DOHH2 (cell line): ENCODE results near the gene CLIC5.

ENCODE experiments used
- H3F3A ChIP-seq: fragments of 200-600 bp; sonication (generic), shearing (Covaris generic); 2 replicates; pipeline ENCODE4 v1.6.0; 2016; ENCODE audit warnings: antibody characterized with exemption, mild to moderate bottlenecking; ENCODE audit not compliant: control insufficient read depth, insufficient read depth
- H3K27ac ChIP-seq: fragments of 200-600 bp; sonication (generic); 2 replicates; pipeline ENCODE4 v1.5.1; 2014; ENCODE audit warnings: low read depth, mild to moderate bottlenecking, low read length, moderate library complexity
- H3K27me3 ChIP-seq: fragments of 200-600 bp; sonication (generic); 2 replicates; pipeline ENCODE4 v1.6.1; 2014; ENCODE audit warnings: mild to moderate bottlenecking, low read length, mixed read lengths; ENCODE audit not compliant: control insufficient read depth
- H3K36me3 ChIP-seq: fragments of 200-600 bp; sonication (generic); 2 replicates; pipeline ENCODE4 v1.6.1; 2014; ENCODE audit warnings: mild to moderate bottlenecking, low read length, moderate library complexity, mixed read lengths; ENCODE audit not compliant: control insufficient read depth
- H3K4me1 ChIP-seq: fragments of 200-600 bp; sonication (generic); 2 replicates; pipeline ENCODE4 v1.6.1; 2014; ENCODE audit warnings: mild to moderate bottlenecking, low read length, mixed read lengths; ENCODE audit not compliant: control insufficient read depth
- H3K4me2 ChIP-seq: fragments of 200-600 bp; sonication (generic); 2 replicates; pipeline ENCODE4 v1.6.0; 2014; ENCODE audit warnings: mild to moderate bottlenecking, low read length, moderate library complexity
- H3K4me3 ChIP-seq: fragments of 200-600 bp; sonication (generic); 2 replicates; pipeline ENCODE4 v1.5.1; 2014; ENCODE audit warnings: mild to moderate bottlenecking, low read length, mixed read lengths
- H3K79me2 ChIP-seq: fragments of 200-600 bp; sonication (generic); 2 replicates; pipeline ENCODE4 v1.6.1; 2014; ENCODE audit warnings: mild to moderate bottlenecking, low read length, mixed read lengths; ENCODE audit not compliant: control insufficient read depth
- H3K9me2 ChIP-seq: fragments of 200-600 bp; sonication (generic); replicated peaks from 2 replicates; pipeline ENCODE4 v1.6.1; 2014; ENCODE audit warnings: mild to moderate bottlenecking, low read length, mixed read lengths; ENCODE audit not compliant: control insufficient read depth
- H3K9me3 ChIP-seq: fragments of 200-600 bp; sonication (generic); 2 replicates; pipeline ENCODE4 v1.6.1; 2014; ENCODE audit warnings: antibody characterized with exemption, low read length, mixed read lengths; ENCODE audit not compliant: control insufficient read depth, insufficient read depth
- H4K20me1 ChIP-seq: fragments of 200-600 bp; sonication (generic); 2 replicates; pipeline ENCODE4 v1.6.0; 2014; ENCODE audit warnings: low read depth, mild to moderate bottlenecking, antibody characterized with exemption, low read length, moderate library complexity; ENCODE audit not compliant: control insufficient read depth, insufficient read depth
- EZH2phosphoT487 ChIP-seq: fragments of 200-600 bp; sonication (generic); IDR thresholded peaks from 2 replicates; pipeline ENCODE4 v1.6.1; 2017; ENCODE audit warnings: borderline replicate concordance, mild to moderate bottlenecking, antibody characterized with exemption, low read length, moderate library complexity, mixed read lengths
- TF ChIP-seq, protein P1 (sequence below): fragments of 200-600 bp; sonication (generic); IDR thresholded peaks from one replicate; pipeline ENCODE4 v1.5.1; 2014; ENCODE audit warnings: antibody characterized with exemption, mild to moderate bottlenecking, low read depth, low read length; ENCODE audit not compliant: poor library complexity, severe bottlenecking

CLIC5 gene

GRCh38 chr6:45949256-45949655 is 66.4 kb downstream of the CLIC5 start:
- H3K4me1 ChIP-seq: no peaks in the 10 kb centered on the region
- no peak overlapping the region for H3K4me2 ChIP-seq
- no peaks in the 10 kb centered on the region for H3K79me2 ChIP-seq
- no peaks in the 10 kb centered on the region for H3F3A ChIP-seq
- H4K20me1 ChIP-seq: no peaks in the 10 kb centered on the region
- no peak for TF ChIP-seq EZH2phosphoT487
- TF ChIP-seq, protein P1, sequence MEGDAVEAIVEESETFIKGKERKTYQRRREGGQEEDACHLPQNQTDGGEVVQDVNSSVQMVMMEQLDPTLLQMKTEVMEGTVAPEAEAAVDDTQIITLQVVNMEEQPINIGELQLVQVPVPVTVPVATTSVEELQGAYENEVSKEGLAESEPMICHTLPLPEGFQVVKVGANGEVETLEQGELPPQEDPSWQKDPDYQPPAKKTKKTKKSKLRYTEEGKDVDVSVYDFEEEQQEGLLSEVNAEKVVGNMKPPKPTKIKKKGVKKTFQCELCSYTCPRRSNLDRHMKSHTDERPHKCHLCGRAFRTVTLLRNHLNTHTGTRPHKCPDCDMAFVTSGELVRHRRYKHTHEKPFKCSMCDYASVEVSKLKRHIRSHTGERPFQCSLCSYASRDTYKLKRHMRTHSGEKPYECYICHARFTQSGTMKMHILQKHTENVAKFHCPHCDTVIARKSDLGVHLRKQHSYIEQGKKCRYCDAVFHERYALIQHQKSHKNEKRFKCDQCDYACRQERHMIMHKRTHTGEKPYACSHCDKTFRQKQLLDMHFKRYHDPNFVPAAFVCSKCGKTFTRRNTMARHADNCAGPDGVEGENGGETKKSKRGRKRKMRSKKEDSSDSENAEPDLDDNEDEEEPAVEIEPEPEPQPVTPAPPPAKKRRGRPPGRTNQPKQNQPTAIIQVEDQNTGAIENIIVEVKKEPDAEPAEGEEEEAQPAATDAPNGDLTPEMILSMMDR: no peak
- H3K9me3 ChIP-seq: no peaks in the 10 kb centered on the region
- no peaks in the 10 kb centered on the region for H3K36me3 ChIP-seq
- no peak overlapping the region for H3K27ac ChIP-seq
- no peaks in the 10 kb centered on the region for H3K27me3 ChIP-seq
- H3K9me2 ChIP-seq: no peaks in the 10 kb centered on the region
- H3K4me3 ChIP-seq: no peak overlapping the region

DNA sequence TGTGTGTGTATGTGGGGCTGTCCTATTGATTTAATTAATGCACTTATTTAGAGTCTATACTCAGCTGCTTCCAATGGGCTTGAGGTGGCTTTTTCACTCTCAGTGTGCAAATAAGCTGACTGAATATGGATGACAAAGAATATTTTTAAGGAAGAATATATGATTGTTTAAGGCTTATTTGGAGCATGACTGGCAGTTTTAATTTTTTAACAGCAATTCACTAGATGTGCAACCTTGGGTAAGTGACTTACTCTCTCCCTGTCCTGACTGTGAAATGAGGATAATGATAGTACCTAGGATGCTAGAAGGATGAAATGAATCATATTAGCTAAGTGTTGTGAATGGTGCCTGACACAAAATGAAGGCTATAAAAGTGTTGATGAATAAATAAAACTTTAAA is 67.9 kb downstream of the CLIC5 start:
- no peaks in the 10 kb centered on the region for H3K36me3 ChIP-seq
- no peaks in the 10 kb centered on the region for H3K4me1 ChIP-seq
- H3K4me3 ChIP-seq: no peak overlapping the region
- H3K9me3 ChIP-seq: no peaks in the 10 kb centered on the region
- H3K4me2 ChIP-seq: no peak overlapping the region
- no peaks in the 10 kb centered on the region for H3K9me2 ChIP-seq
- H3K27ac ChIP-seq: no peak overlapping the region
- H4K20me1 ChIP-seq: no peaks in the 10 kb centered on the region
- no peaks in the 10 kb centered on the region for H3F3A ChIP-seq
- H3K79me2 ChIP-seq: no peaks in the 10 kb centered on the region
- TF ChIP-seq EZH2phosphoT487: no peak
- TF ChIP-seq, protein P1: no peak
- H3K27me3 ChIP-seq: no peaks in the 10 kb centered on the region

DNA sequence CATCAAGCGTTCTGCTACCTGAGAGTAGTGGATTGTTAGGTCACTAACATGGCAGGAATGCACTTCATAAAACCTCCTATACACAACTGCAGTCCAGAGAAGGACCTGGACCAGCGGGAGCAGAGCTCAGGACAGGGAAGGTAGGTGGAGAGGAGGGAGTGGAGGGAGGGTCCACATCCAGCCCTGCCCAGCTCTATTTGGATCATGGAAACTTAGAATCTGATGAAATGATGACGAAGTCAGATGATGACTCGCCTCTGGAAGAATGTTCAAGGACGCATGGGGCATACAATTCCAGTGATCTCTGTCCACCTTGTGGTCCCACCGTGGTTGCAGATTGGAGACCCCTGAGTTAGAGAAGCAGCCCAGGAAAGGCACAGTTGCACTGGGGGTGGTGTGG is 68.8 kb downstream of the CLIC5 start:
- H4K20me1 ChIP-seq: no peaks in the 10 kb centered on the region
- no peaks in the 10 kb centered on the region for H3K9me3 ChIP-seq
- no peaks in the 10 kb centered on the region for H3K79me2 ChIP-seq
- no peaks in the 10 kb centered on the region for H3K9me2 ChIP-seq
- H3K27ac ChIP-seq: no peak overlapping the region
- H3K4me1 ChIP-seq: no peaks in the 10 kb centered on the region
- H3F3A ChIP-seq: no peaks in the 10 kb centered on the region
- no peaks in the 10 kb centered on the region for H3K36me3 ChIP-seq
- H3K4me3 ChIP-seq: no peak overlapping the region
- TF ChIP-seq EZH2phosphoT487: no peak
- TF ChIP-seq, protein P1: no peak
- no peak overlapping the region for H3K4me2 ChIP-seq
- H3K27me3 ChIP-seq: no peaks in the 10 kb centered on the region

DNA sequence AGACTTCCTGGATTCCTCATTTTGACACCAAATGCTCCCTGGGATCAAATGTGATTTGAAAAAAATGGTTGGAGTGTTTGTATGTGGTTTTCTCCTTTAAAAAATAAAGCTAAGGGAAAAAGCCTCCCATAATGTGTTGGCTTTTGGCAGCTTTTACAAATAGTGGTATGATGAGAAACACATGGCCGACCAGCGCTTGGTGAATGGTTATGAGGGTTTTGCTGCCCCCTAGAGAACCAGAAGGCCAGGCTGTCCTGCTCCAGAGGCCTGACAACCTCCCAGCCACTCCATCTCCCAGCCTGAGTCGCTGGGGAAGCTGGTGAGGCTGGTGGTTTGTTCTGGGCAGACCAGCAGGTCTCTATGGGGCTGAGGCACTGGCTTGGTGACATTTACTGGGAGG is 69.3 kb downstream of the CLIC5 start:
- Histone ChIP-seq H3F3A (no peaks in the 10 kb centered on the region), H3K4me2 (no peak overlapping the region), H3K4me1 (no peaks in the 10 kb centered on the region), H3K79me2 (no peaks in the 10 kb centered on the region), H3K36me3 (no peaks in the 10 kb centered on the region), H3K9me2 (no peaks in the 10 kb centered on the region), H3K9me3 (no peaks in the 10 kb centered on the region), H3K27ac (no peak overlapping the region), H3K4me3 (no peak overlapping the region), H3K27me3 (no peaks in the 10 kb centered on the region), H4K20me1 (no peaks in the 10 kb centered on the region)
- TF ChIP-seq, protein P1: no peak
- no peak for TF ChIP-seq EZH2phosphoT487
